C4-2B (cell line): ENCODE measurements around the gene KRTAP2-2.

Source experiments
- H3K27ac ChIP-seq: fragments of 450-650 bp; 2 replicates; pipeline ENCODE4 v1.5.1; 2017
- ZFX ChIP-seq: fragments of 450-650 bp; IDR thresholded peaks from 2 replicates; pipeline ENCODE4 v1.6.1; 2017
- TF ChIP-seq, protein P1 (sequence below): fragments of 450-650 bp; conservative IDR thresholded peaks from 2 replicates; pipeline ENCODE4 v1.5.1; 2017; ENCODE audit warnings: mild to moderate bottlenecking

Gene KRTAP2-2

GRCh38 chr17:41008811-41009210, 46.2 kb downstream of the KRTAP2-2 start, which contains the start of gene KRTAP3-1:
KRTAP3-1 (minus strand) TSS chr17:41009128; CDS start chr17:41009074, 54 bp downstream.
- H3K27ac ChIP-seq, result no peak within 1 kb of the TSS

More at GRCh38 chr17:41008811-41009210, 46.2 kb downstream of the KRTAP2-2 start, which contains the start of gene KRTAP3-1:
- TF ChIP-seq ZFX, result no peak
- TF ChIP-seq, protein P1, sequence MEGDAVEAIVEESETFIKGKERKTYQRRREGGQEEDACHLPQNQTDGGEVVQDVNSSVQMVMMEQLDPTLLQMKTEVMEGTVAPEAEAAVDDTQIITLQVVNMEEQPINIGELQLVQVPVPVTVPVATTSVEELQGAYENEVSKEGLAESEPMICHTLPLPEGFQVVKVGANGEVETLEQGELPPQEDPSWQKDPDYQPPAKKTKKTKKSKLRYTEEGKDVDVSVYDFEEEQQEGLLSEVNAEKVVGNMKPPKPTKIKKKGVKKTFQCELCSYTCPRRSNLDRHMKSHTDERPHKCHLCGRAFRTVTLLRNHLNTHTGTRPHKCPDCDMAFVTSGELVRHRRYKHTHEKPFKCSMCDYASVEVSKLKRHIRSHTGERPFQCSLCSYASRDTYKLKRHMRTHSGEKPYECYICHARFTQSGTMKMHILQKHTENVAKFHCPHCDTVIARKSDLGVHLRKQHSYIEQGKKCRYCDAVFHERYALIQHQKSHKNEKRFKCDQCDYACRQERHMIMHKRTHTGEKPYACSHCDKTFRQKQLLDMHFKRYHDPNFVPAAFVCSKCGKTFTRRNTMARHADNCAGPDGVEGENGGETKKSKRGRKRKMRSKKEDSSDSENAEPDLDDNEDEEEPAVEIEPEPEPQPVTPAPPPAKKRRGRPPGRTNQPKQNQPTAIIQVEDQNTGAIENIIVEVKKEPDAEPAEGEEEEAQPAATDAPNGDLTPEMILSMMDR, result no peak
